ENCODE measurements around the gene SORCS2. TPM values are rescaled to one million over a fixed set of nuclear protein-coding genes. Genes with fewer than 3 reads are reported as not detected.

SORCS2 gene
- total RNA-seq, 1 donor from 2014 or later = 13.8 TPM

- H3K36me3 ChIP-seq (ENCODE audit: insufficient read depth, low read length) = no peaks in the 10 kb centered on the region
- peaks cover 39% of the 10 kb centered on the region for H4K20me1 ChIP-seq (ENCODE audit: insufficient read depth, low read length)
- Mint-ChIP-seq H3K4me3 (ENCODE audit: unreplicated experiment) (no peak overlapping the region), H3K27ac (ENCODE audit: unreplicated experiment) (no peak overlapping the region), H3K9me3 (ENCODE audit: unreplicated experiment) (peaks cover 2% of the 10 kb centered on the region), H3K27me3 (ENCODE audit: low read depth, unreplicated experiment) (peaks cover 12% of the 10 kb centered on the region), H3K4me1 (ENCODE audit: low read depth, unreplicated experiment) (peaks cover 39% of the 10 kb centered on the region), H3K36me3 (ENCODE audit: low read depth, unreplicated experiment) (peaks cover 3% of the 10 kb centered on the region)
- no peak overlapping the region for H3K4me3 ChIP-seq (ENCODE audit: insufficient read depth, low read depth, low read length)
- H3K9ac ChIP-seq (ENCODE audit: low read length) = no peak overlapping the region
- peaks cover 15% of the 10 kb centered on the region for H3K4me1 ChIP-seq (ENCODE audit: insufficient read depth, low read length)
- DNase-seq (ENCODE audit: low read depth) (no peak), FAIRE-seq (no peak)
- H3K27me3 ChIP-seq (ENCODE audit: insufficient read depth, low read length) = peaks cover 3% of the 10 kb centered on the region
- no peaks in the 10 kb centered on the region for H3K9me3 ChIP-seq (ENCODE audit: insufficient read depth, low read depth, low read length)
- TF ChIP-seq CTCF (IDR thresholded peaks at IDR 0.05; ENCODE audit: insufficient read depth, low read depth, low read length) = no peak
- TF ChIP-seq EZH2 (IDR thresholded peaks at IDR 0.05; ENCODE audit: insufficient read depth, low read length) = no peak
- H3K27ac ChIP-seq (ENCODE audit: low read depth, low read length) = no peak overlapping the region
- no peak overlapping the region for H3K4me2 ChIP-seq (ENCODE audit: low read length)
- no peak overlapping the region for H2AFZ ChIP-seq (ENCODE audit: low read depth, low read length)
- no peaks in the 10 kb centered on the region for H3K79me2 ChIP-seq (ENCODE audit: insufficient read depth, low read length)
These were observed 198.7 kb downstream of the SORCS2 start for GRCh38 chr4:7390906-7391636.

GRCh38 chr4:7391637-7392437 is 199.5 kb downstream of the SORCS2 start:
- H3K27ac ChIP-seq (ENCODE audit: low read depth, low read length) = no peak overlapping the region
- Mint-ChIP-seq H3K4me1 (ENCODE audit: low read depth, unreplicated experiment) (peaks cover 44% of the 10 kb centered on the region), H3K27ac (ENCODE audit: unreplicated experiment) (no peak overlapping the region), H3K9me3 (ENCODE audit: unreplicated experiment) (peaks cover 2% of the 10 kb centered on the region), H3K36me3 (ENCODE audit: low read depth, unreplicated experiment) (peaks cover 3% of the 10 kb centered on the region), H3K4me3 (ENCODE audit: unreplicated experiment) (no peak overlapping the region), H3K27me3 (ENCODE audit: low read depth, unreplicated experiment) (peaks cover 12% of the 10 kb centered on the region)
- FAIRE-seq = no peak
- no peak overlapping the region for H3K4me3 ChIP-seq (ENCODE audit: insufficient read depth, low read depth, low read length)
- no peak for DNase-seq (ENCODE audit: low read depth)
- no peaks in the 10 kb centered on the region for H3K9me3 ChIP-seq (ENCODE audit: insufficient read depth, low read depth, low read length)
- peaks cover 3% of the 10 kb centered on the region for H3K27me3 ChIP-seq (ENCODE audit: insufficient read depth, low read length)
- peaks cover 20% of the 10 kb centered on the region for H3K4me1 ChIP-seq (ENCODE audit: insufficient read depth, low read length)
- peaks cover 39% of the 10 kb centered on the region for H4K20me1 ChIP-seq (ENCODE audit: insufficient read depth, low read length)
- TF ChIP-seq EZH2 (IDR thresholded peaks at IDR 0.05; ENCODE audit: insufficient read depth, low read length) = no peak
- no peak for TF ChIP-seq CTCF (IDR thresholded peaks at IDR 0.05; ENCODE audit: insufficient read depth, low read depth, low read length)
- no peak overlapping the region for H2AFZ ChIP-seq (ENCODE audit: low read depth, low read length)
- H3K79me2 ChIP-seq (ENCODE audit: insufficient read depth, low read length) = no peaks in the 10 kb centered on the region
- no peak overlapping the region for H3K4me2 ChIP-seq (ENCODE audit: low read length)
- H3K9ac ChIP-seq (ENCODE audit: low read length) = no peak overlapping the region
- H3K36me3 ChIP-seq (ENCODE audit: insufficient read depth, low read length) = no peaks in the 10 kb centered on the region

All from astrocyte (in vitro differentiated cells and primary cell).